ENCODE measurements around the gene AACS. TPM values are rescaled to one million over a fixed set of nuclear protein-coding genes. Genes with fewer than 3 reads are reported as not detected.

AACS gene, protein sequence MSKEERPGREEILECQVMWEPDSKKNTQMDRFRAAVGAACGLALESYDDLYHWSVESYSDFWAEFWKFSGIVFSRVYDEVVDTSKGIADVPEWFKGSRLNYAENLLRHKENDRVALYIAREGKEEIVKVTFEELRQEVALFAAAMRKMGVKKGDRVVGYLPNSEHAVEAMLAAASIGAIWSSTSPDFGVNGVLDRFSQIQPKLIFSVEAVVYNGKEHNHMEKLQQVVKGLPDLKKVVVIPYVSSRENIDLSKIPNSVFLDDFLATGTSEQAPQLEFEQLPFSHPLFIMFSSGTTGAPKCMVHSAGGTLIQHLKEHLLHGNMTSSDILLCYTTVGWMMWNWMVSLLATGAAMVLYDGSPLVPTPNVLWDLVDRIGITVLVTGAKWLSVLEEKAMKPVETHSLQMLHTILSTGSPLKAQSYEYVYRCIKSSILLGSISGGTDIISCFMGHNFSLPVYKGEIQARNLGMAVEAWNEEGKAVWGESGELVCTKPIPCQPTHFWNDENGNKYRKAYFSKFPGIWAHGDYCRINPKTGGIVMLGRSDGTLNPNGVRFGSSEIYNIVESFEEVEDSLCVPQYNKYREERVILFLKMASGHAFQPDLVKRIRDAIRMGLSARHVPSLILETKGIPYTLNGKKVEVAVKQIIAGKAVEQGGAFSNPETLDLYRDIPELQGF
- 29.9 and 35.6 TPM in 2 replicates for total RNA-seq

DNA sequence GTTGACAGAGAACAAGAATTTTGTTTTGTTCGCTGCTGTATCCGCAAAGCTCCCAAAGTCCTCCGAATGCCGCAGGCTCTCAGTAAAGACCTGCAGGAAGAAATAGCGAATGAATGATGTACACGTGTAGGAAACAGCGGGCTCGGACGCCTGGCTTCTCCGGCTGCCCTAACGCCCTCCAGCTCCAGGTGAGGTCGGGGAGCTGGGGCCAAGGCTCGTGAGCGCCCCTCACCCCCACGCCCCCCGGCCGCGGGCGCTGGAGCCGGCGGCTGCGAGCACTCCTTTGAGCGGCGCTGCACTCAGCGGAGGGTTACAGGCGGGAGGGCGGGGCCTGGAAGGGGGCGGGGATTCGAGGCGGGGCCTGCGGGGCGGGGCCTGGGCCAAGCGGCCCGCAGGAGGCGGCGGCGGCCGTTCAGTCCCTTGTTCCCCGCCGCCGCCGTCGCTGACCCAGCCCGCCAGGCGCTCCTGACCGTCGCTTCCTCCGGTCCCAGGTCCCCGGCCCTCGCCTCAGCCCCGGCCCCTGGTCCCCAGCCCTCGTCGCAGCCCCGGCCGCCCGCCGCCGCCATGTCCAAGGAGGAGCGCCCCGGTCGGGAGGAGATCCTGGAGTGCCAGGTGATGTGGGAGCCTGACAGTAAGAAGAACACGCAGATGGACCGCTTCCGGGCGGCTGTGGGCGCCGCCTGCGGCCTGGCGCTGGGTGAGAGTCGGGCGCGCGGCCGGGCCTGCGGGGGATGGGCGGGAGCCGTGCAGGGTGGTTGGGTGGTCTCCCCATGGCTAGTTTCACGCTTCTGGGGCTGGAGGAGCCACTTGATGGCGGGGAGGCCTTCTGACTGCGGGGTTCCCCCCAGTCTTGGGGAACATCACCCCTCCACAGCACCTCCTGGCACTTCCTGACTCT, at the start of gene AACS:
TSS of gene AACS (plus strand) at position 415 of the 898 bp plus-strand sequence. CDS start at position 565, 150 bp downstream.

GRCh38 chr12:125185740-125186470, 120.7 kb downstream of the AACS start, which contains the start of gene TMEM132B:
Gene TMEM132B (plus strand): TSS chr12:125186386.

Other genes starting within 250 kb of the AACS start
- gene SCARB1, start 201.6 kb upstream of the AACS start, total RNA-seq, result 25.4 and 26.0 TPM in 2 replicates
- 1,258 and 1,575 TPM in 2 replicates for gene UBC, start 150.8 kb upstream of the AACS start, total RNA-seq
- 15.6 and 17.8 TPM in 2 replicates for gene DHX37, start 76.3 kb upstream of the AACS start, total RNA-seq
- gene BRI3BP, start 71.8 kb upstream of the AACS start, total RNA-seq, result 5.2 and 7.1 TPM in 2 replicates
- gene TMEM132B, start 121.0 kb downstream of the AACS start, total RNA-seq, result 0.30 and 0.32 TPM in 2 replicates